Inflammatory macrophage treated with lipopolysaccharide for 1 hour (primary cell): ENCODE data around the gene KCNV2.

ENCODE experiments used
- DNase-seq, 2 donors: peaks; one replicate each; pipeline ENCODE4 v3.0.0-alpha.2; 2020 to 2022

KCNV2 gene

GRCh38 chr9:2761424-2761823 is 44.1 kb downstream of the KCNV2 start:
- DNase-seq, result no peak

DNA sequence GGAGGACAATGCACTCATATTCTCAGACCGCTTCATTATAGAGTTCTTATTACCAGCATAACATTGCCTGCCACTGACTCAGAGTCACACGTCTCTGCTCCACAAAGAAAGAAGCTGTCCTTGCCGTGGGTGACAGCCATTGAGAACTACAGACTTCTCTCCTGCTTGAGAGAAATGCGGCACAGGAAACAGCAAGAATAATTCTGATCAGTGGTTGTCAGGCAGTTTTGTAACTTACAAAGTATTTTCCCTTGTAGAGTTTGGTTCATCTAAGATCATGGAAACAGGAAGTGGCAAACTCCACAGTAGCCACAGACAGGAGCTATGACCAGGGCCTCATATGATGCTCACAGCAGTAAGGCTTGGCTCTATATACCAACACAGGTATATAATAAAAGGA is 47.0 kb downstream of the KCNV2 start:
- peak; percentile 55 to 85 for DNase-seq

DNA sequence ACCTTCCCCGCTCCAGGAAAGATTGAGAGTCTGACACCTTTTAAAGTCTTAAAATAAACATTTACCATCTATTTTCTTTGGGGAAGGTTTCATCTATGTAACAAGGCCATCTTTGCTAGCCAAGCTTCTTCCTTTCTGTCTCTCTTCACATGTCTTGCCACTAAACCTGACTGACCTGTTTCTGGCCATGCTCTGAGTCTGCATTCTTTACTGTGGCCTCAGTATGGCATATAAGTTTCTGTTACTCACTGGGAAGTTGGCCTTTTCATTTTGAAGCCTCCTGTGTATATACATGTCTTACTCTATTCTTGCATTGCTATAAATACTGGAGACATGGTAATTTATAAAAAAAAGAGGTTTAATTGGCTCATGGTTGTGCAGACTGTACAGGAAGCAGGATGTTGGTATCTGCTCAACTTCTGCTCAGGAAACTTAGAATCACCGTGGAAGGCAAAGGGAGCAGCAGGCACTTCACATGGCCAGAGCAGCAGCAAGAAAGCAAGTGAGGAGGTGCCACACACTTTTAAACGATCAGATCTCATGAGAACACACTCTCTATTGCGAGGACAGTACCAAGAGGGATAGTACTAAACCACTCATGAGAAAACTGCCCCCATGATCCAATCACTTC is 48.1 kb downstream of the KCNV2 start:
- no peak for DNase-seq

DNA sequence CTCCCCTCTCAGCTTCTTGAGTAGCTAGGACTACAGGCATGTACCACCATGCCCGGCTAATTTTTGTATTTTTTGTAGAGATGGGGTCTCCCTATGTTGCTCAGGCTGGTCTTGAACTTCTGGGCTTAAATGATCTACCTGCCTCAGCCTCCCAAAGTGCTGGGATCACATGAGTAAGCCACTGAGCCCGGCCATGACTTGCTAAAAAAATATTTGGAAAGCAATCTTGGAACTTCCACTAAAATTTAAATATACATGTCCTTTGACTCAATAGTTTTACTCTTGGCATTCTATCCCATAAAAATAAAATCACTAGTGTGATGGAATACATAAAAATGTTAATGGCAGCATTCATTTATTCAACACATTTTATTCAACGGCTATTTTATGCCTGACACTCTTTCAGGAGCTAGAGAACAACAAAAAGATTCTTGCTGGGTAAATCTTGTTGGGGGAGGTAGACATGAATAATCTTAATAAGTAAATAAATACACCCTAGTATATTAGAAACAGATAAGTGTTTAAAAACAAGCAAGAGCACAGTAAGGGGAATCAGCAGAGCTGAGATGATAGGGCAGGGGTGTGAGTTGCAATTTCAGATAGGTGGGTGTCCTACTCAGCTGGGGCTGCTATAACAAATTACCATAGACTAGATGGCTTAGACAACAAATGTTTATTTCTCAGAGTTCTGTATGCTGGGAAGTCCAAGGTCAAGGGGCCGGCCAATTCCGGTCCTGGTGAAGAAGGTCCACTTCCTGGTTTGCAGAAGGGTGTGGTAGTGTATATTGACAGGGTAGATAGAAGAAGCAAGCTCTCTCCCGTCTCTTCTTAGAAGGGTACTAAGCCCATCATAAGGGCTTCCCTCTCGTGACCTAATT is 50.7 kb downstream of the KCNV2 start:
- no peak for DNase-seq

DNA sequence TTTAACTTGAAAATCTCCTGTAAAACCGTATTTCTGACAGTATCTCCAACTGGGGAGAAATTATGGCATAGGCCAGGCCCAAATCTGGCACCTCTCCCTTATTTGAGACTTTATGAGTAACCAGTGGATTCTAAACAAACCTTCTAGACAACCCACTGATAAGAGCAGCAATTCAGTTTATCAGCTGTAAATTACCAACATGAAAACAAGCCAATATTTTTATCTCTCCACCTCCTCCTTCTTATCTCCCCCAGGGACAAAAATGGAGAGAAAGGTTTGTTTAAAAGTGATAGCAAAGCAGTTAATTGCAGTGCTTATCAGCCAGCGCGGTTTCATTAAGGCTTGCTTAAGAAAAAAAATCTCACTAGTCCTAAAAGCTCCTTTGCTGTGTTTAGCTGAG is 53.8 kb downstream of the KCNV2 start:
- no peak for DNase-seq

DNA sequence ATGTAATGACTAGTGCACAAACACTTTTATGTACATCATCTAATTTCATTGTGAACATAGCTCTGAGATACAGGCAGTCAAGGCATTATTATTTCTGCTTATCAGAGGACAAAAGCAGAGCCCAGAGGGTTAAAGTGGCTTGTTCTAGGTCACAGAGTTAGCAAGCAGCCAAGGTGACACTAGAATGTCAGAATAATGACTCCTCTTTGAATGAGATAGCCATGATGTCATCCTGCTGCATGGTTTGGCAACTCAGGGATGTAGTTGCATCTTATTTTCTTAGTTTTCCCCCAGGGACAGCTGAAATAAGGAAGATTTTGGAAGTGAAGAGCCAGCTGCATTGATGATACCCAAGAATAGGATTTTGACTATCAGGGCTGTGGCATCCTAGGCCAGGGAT is 54.4 kb downstream of the KCNV2 start:
- DNase-seq, result no peak

DNA sequence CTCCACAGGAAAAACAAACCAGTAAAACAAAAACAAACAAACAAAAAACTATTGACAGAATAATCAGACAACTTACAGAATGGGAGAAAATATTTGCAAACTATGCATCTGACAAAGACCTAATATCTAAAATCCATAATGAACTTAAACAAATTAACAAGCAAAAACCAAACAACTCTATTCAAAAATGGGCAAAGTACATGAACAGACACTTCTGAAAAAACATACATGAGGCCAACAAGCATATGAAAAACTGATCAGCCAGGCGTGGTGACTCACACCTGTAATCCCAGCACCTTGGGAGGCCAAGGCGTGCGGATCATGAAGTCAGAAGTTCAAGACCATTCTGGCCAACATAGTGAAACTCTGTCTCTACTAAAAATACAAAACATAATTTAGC is 60.1 kb downstream of the KCNV2 start:
- no peak for DNase-seq

DNA sequence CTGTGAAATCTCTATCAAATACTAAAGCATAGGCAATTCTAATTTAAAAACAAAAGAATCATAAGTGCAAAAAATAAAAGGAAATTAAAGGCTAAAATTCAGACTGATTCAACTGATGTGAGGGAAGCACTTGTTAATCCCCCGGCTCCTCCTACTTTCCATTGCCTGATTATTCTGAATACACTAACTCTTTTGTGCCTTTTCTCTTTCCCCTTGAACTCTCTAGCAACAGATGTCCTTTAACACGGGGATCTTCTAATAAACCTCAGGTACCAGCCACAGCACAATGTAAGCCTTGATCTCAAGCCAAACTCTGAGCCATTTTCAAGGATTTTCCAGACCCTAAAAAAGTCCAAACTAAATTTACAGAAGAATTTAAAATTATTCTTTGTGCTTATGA is 61.5 kb downstream of the KCNV2 start:
- no peak for DNase-seq
